Measurements from ENCODE around the gene ADAP1.

Gene ADAP1

DNA sequence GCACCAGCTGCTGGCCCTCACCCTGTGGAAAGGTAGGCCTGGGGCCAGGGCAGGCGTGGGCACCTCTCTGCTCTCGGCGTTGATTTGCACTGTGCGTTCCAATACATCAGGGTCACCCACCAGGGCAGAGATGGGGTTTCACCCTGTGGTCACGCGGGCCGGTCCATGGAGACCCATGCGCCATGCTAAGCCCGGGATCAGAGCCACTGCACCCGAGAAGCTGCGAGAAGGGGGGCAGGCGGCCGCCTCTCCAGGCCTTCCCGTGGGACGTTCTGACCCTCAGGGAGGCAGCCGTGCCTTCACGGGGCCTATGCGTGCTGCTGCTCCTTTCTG, 67.0 kb downstream of the ADAP1 start:
- no peaks in the 10 kb centered on the region for H3K27me3 ChIP-seq (ENCODE audit: insufficient read depth, low read length)
- peaks cover 37% of the 10 kb centered on the region for H3K79me2 ChIP-seq (ENCODE audit: control insufficient read depth, insufficient read depth, low read length, unreplicated experiment)
- no peak overlapping the region for H3K4me3 ChIP-seq (ENCODE audit: low read depth, low read length)
- peaks cover 27% of the 10 kb centered on the region; the same call in 1 of the 2 replicates for H3K36me3 ChIP-seq (ENCODE audit: insufficient read depth, low read length)
- no peaks in the 10 kb centered on the region for H3K4me1 ChIP-seq (ENCODE audit: control insufficient read depth, insufficient read depth, low read length, unreplicated experiment)
- no peak overlapping the region for H3K27ac ChIP-seq (ENCODE audit: low read depth, low read length)
- no peak overlapping the region for H2AFZ ChIP-seq (ENCODE audit: low read length, unreplicated experiment)

DNA sequence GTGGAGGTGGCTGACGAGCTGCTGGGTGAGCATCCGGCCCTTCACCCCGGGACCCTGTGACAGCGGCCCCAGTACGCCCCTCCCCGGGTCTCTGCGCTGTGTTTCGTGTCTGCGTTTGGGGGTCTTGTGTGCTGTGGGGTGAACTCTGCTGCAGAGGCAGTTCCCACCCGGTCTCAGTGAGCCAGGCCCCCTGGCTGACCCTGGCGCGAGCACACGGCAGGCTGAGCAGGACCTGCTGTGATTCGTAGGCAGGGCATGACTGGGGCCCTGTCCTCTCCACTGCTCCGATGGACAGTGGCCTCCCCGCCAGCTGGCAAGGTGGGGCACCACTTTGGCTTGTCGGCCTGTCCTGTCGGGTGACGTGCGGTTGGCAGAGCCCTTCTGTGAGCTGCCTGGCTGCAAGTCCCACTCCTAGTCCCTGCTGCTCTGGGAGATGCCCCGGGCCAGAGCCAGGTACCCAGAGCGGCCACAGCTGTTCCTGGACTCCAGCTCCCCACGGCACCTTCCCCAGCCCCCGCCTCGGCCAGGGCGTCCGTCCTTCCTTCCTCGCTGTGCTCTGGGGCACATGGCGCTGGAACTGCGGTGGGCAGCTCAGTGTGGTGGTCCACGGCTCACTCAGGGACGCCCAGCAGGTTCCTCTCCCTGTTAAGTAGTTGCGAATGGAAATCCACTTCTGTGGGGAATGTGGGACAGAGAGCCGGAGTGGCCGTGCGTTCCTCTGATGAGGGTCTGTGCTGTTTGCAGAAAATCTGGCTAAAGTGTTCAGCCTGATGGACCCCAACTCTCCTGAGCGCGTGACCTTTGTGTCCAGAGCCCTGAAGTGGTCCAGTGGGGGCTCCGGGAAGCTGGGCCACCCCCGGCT, 67.6 kb downstream of the ADAP1 start:
- Histone ChIP-seq H3K36me3 (ENCODE audit: insufficient read depth, low read length) (peaks cover 23% of the 10 kb centered on the region; the same call in 1 of the 2 replicates), H3K79me2 (ENCODE audit: control insufficient read depth, insufficient read depth, low read length, unreplicated experiment) (peaks cover 41% of the 10 kb centered on the region)

DNA sequence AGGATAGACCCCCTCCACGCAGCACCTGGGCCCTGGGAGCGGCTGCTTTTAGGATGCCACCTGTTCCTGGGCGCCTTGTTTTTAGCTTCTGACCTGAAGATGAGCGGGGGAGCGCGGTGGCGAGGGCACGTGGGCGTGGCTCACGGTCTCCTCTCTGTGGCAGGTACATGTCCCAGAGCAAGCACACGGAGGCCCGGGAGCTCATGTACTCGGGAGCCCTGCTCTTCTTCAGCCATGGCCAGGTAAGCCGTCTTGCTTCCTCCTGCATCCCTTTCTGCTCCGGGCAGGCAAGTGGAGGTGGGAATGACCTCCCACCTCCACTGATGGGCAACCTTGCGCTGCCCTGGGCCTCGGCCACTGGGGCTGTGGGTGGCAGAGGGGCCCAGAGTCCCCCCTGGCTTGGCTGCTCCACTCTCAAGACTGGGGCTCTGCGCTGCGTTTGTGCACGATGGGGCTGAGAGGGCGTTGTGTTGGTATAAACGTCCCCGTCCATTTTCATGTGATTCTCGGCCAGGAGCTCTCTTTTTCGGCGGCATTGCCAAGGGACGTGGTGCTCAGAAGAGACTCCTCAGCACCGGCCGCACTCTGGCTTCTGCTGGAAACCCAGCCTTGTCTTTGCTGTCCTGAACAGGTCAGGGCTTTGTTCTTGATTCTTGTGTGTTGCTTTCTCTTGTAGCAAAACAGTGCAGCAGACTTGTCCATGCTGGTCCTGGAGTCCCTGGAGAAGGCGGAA, 68.4 kb downstream of the ADAP1 start:
- no peaks in the 10 kb centered on the region for H3K4me1 ChIP-seq (ENCODE audit: control insufficient read depth, insufficient read depth, low read length, unreplicated experiment)
- H3K27ac ChIP-seq (ENCODE audit: low read depth, low read length): no peak overlapping the region
- no peak overlapping the region for H2AFZ ChIP-seq (ENCODE audit: low read length, unreplicated experiment)
- no peak overlapping the region for H3K4me3 ChIP-seq (ENCODE audit: low read depth, low read length)
- peaks cover 17% of the 10 kb centered on the region; the same call in 1 of the 2 replicates for H3K36me3 ChIP-seq (ENCODE audit: insufficient read depth, low read length)
- peaks cover 49% of the 10 kb centered on the region for H3K79me2 ChIP-seq (ENCODE audit: control insufficient read depth, insufficient read depth, low read length, unreplicated experiment)
- H3K27me3 ChIP-seq (ENCODE audit: insufficient read depth, low read length): no peaks in the 10 kb centered on the region

More for the DNA sequence above, 67.6 kb downstream of the ADAP1 start:
- no peaks in the 10 kb centered on the region for H3K4me1 ChIP-seq (ENCODE audit: control insufficient read depth, insufficient read depth, low read length, unreplicated experiment)
- no peak overlapping the region for H3K4me3 ChIP-seq (ENCODE audit: low read depth, low read length)
- no peaks in the 10 kb centered on the region for H3K27me3 ChIP-seq (ENCODE audit: insufficient read depth, low read length)
- H3K27ac ChIP-seq (ENCODE audit: low read depth, low read length): no peak overlapping the region
- H2AFZ ChIP-seq (ENCODE audit: low read length, unreplicated experiment): no peak overlapping the region

DNA sequence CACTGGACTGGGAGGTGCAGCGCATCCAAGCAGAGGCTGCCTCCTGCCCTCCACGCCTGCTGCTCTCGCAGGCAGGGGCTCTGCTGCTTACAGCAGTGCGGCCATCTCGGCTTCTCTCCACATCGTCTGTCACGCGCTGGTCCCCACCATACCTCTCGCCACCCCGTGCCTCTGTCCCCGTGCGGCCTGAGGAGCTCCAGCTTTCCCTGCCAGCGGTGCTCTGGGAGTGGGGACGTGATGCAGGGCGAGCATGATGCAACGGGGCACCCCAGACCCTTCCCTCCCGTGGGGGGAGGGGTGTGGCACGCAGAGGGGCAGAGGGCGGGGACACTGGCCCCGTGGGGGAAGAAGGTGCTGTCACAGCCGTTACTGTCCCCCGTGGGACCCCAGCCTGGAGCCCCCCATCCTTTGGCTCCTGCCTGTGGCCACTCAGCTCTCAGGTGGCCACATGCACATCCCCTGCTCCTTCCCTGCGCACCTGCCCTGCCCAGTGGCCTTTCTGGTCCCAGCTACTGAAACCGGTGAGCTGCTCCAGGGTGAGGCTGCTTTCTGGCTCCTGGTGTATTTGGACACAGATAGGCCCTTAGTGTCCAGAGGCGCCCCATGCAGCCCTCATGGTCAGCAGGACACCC, 69.1 kb downstream of the ADAP1 start:
- peaks cover 55% of the 10 kb centered on the region for H3K79me2 ChIP-seq (ENCODE audit: control insufficient read depth, insufficient read depth, low read length, unreplicated experiment)
- no peaks in the 10 kb centered on the region for H3K27me3 ChIP-seq (ENCODE audit: insufficient read depth, low read length)
- no peak overlapping the region for H3K27ac ChIP-seq (ENCODE audit: low read depth, low read length)
- H3K36me3 ChIP-seq (ENCODE audit: insufficient read depth, low read length): peaks cover 14% of the 10 kb centered on the region; the same call in 1 of the 2 replicates
- H3K4me3 ChIP-seq (ENCODE audit: low read depth, low read length): no peak overlapping the region
- no peaks in the 10 kb centered on the region for H3K4me1 ChIP-seq (ENCODE audit: control insufficient read depth, insufficient read depth, low read length, unreplicated experiment)
- H2AFZ ChIP-seq (ENCODE audit: low read length, unreplicated experiment): no peak overlapping the region

DNA sequence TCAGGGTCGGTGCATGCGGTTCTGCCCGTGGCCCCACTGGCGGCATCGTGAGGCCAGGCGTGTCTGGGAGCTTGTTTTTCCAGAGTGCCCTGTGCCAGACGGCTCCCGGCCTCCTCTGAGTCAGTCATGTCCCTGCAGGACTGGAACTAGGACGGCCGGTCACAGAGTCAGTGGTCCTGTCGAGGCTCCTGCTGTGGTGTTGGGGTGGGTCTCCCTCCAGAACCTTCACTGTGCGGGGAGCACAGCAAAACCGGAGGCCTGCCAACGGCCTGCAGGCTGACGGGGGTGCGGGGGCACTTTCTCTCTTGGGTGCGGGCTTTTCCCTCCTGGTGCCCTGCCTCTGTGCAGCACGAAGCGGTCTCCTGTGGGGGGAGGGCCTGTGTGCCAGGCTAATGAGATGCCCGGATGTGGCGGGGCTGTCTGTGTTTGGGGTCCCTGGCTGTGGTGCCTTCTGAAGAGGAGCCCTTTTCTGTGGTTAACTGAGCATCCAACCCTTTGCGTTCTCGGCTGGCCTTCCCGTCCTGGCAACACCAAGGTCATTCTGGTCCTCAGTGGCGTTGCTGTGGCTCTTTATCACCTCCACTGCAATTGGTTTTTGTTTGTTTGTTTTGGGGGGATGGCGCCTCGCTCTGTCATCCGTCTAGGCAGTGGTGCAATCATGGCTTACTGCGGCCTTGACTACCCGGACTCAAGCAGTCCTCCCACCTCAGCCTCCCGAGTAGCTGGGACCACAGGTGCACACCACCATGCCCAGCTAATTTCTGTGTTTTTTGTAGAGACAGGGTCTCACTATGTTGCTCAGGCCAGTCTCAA, 70.1 kb downstream of the ADAP1 start:
- H3K4me1 ChIP-seq (ENCODE audit: control insufficient read depth, insufficient read depth, low read length, unreplicated experiment): peaks cover under 1% of the 10 kb centered on the region
- H3K79me2 ChIP-seq (ENCODE audit: control insufficient read depth, insufficient read depth, low read length, unreplicated experiment): peaks cover 61% of the 10 kb centered on the region
- H3K27ac ChIP-seq (ENCODE audit: low read depth, low read length): no peak overlapping the region
- no peak overlapping the region for H3K4me3 ChIP-seq (ENCODE audit: low read depth, low read length)
- no peaks in the 10 kb centered on the region for H3K27me3 ChIP-seq (ENCODE audit: insufficient read depth, low read length)
- no peak overlapping the region for H2AFZ ChIP-seq (ENCODE audit: low read length, unreplicated experiment)
- peaks cover 14% of the 10 kb centered on the region; the same call in 1 of the 2 replicates for H3K36me3 ChIP-seq (ENCODE audit: insufficient read depth, low read length)

DNA sequence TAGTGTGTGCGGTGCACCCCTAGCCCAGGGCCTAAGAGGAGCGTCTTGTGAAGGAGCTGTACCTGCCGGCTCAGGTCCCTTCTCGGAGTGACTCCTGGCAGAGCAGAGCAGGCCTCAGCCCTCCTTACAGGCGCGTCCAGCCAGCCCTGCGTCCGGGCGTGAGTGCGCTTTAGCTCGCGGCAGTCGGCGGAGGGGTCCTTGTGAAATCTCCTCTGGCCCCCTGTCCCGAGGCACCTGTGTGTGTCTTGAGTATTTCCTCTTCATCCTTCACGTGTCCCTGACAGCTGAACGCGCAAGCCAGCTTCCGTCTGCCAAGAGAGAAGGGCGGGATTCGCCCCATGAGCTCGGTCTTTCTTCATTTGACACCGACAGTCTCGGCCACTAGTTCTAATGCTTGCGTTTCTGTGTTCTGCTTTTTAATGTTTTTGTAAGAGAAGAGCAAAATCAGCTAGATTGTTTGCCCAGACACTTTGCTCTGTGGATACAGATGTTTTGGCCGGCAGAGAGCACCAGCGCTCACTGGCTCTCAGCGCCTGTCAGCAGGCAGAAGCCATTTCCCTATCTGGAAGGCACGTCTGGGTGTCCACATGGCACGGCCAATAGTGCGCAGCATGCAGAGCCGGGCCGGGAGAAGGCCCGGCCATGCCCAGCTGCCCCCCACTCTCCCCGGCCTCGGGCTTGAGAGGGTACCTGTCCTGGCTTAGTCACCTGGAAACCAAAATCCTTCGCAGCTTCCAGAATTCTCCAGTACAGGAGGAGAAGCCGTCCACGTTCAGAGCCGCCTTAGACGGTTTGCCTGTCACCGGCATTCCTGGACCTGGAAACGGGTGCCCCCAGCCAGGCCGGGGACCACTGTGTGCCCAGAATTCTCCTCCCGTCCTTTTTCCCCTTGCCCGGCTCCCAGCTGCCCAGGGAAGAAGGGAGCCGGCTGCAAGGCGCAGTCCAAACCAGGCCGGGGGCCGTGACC, 71.1 kb downstream of the ADAP1 start:
- Histone ChIP-seq H3K4me3 (ENCODE audit: low read depth, low read length) (no peak overlapping the region), H3K36me3 (ENCODE audit: insufficient read depth, low read length) (peaks cover 12% of the 10 kb centered on the region; the same call in 1 of the 2 replicates), H3K27me3 (ENCODE audit: insufficient read depth, low read length) (no peaks in the 10 kb centered on the region), H3K4me1 (ENCODE audit: control insufficient read depth, insufficient read depth, low read length, unreplicated experiment) (peaks cover 7% of the 10 kb centered on the region), H3K79me2 (ENCODE audit: control insufficient read depth, insufficient read depth, low read length, unreplicated experiment) (peaks cover 70% of the 10 kb centered on the region), H3K27ac (ENCODE audit: low read depth, low read length) (no peak overlapping the region), H2AFZ (ENCODE audit: low read length, unreplicated experiment) (no peak overlapping the region)

DNA sequence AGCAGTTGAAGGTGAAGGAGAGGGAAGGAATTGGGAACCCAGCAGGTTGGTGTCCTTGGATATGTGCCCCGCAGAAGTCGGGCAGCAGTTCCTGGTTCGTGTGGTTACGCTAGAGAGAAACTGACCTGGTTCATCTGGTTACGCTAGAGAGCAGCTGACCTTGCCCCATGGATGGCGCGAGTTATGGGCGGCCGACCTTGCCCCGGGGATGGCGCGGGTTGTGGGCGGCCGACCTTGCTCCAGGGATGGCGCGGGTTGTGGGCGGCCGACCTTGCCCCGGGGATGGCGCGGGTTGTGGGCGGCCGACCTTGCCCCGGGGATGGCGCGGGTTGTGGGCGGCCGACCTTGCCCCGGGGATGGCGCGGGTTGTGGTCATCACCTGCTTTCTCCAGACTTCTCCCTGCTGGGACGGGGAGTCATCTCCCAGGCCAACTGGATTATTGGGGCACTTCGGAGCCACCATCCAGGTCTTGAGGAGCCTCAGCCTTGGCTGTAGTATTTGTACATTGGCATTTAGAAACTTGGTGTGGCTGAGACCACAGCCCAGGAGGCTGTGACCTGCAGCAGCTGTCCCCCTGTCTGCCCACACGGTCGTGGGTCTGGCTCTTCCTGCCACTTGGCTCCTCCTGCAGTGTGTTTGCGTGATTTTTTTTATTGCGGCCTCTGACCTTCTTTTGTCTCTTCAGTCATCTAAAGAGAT, 72.0 kb downstream of the ADAP1 start:
- Histone ChIP-seq H2AFZ (ENCODE audit: low read length, unreplicated experiment) (no peak overlapping the region), H3K27me3 (ENCODE audit: insufficient read depth, low read length) (no peaks in the 10 kb centered on the region), H3K27ac (ENCODE audit: low read depth, low read length) (no peak overlapping the region), H3K79me2 (ENCODE audit: control insufficient read depth, insufficient read depth, low read length, unreplicated experiment) (peaks cover 76% of the 10 kb centered on the region), H3K4me3 (ENCODE audit: low read depth, low read length) (no peak overlapping the region), H3K36me3 (ENCODE audit: insufficient read depth, low read length) (peaks cover 9% of the 10 kb centered on the region; the same call in 1 of the 2 replicates), H3K4me1 (ENCODE audit: control insufficient read depth, insufficient read depth, low read length, unreplicated experiment) (peaks cover 13% of the 10 kb centered on the region)

DNA sequence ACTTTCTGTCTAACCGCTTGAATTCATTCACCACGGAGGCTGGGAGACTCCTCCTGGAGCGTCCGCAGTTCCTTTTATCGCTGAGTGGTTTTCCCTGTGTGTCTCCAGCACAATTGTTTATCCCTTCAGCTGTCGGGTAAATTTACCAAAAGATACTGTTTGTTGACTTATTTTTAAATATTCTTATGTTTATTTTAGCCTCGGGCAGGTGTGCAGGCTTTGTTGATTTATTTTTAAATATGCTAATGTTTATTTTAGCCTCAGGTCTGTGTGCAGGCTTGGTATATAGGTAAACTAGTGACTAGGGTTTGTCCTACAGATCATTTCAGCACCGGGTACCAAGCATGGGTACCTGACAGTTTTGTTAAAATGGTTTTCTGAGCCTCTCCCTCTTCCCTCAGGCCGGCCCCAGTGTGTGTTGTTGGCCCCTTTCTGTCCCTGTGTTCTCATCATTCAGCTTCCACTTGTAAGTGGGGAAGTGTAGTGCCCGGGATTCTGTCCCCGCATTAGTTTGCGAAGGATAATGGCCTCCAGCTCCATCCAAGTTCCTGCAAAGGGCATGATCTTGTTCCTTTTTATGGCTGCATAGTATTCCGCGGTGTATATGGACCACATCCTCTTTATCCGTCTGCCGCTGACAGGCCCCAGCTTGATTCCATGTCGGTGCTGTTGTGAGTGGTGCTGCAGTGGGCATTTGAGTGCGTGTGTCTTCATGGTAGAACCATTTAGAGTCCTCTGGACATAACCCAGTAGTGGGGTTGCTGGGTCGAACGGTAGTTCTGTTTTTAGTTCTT, 72.8 kb downstream of the ADAP1 start:
- no peak overlapping the region for H3K4me3 ChIP-seq (ENCODE audit: low read depth, low read length)
- no peaks in the 10 kb centered on the region for H3K27me3 ChIP-seq (ENCODE audit: insufficient read depth, low read length)
- no peak overlapping the region for H2AFZ ChIP-seq (ENCODE audit: low read length, unreplicated experiment)
- H3K79me2 ChIP-seq (ENCODE audit: control insufficient read depth, insufficient read depth, low read length, unreplicated experiment): peaks cover 74% of the 10 kb centered on the region
- no peak overlapping the region for H3K27ac ChIP-seq (ENCODE audit: low read depth, low read length)
- peaks cover 13% of the 10 kb centered on the region for H3K4me1 ChIP-seq (ENCODE audit: control insufficient read depth, insufficient read depth, low read length, unreplicated experiment)
- peaks cover 3% of the 10 kb centered on the region; the same call in 1 of the 2 replicates for H3K36me3 ChIP-seq (ENCODE audit: insufficient read depth, low read length)

All from ACC112 (cell line).